ENCODE results near the gene LACTBL1.

DNA sequence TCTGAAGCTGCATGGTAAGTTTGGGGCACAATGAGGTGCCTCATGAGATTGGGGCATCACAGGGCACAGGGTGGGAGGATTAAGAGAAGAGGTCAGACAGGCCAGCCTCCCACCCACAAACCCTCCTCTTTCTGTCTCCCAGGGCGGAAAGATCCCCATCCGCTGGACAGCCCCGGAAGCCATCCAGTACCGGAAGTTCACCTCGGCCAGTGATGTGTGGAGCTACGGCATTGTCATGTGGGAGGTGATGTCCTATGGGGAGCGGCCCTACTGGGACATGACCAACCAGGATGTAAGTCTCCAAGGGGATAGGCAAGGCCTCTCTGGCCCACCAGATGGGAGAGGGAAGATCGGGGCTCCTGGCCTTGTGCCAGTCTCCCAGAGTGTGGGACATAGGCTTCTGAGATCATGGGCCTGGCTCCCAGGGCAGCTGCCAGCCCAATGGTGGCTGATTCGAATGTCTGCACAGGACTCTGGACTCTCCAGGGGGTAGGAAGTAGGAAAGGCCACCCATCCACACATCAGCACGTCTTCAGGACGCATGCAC lies 63.7 kb downstream of the LACTBL1 start:
- no peak for TF ChIP-seq EZH2 (IDR thresholded peaks at IDR 0.05; ENCODE audit: low read depth)
- TF ChIP-seq, protein P1, sequence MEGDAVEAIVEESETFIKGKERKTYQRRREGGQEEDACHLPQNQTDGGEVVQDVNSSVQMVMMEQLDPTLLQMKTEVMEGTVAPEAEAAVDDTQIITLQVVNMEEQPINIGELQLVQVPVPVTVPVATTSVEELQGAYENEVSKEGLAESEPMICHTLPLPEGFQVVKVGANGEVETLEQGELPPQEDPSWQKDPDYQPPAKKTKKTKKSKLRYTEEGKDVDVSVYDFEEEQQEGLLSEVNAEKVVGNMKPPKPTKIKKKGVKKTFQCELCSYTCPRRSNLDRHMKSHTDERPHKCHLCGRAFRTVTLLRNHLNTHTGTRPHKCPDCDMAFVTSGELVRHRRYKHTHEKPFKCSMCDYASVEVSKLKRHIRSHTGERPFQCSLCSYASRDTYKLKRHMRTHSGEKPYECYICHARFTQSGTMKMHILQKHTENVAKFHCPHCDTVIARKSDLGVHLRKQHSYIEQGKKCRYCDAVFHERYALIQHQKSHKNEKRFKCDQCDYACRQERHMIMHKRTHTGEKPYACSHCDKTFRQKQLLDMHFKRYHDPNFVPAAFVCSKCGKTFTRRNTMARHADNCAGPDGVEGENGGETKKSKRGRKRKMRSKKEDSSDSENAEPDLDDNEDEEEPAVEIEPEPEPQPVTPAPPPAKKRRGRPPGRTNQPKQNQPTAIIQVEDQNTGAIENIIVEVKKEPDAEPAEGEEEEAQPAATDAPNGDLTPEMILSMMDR (conservative IDR thresholded peaks at IDR 0.05): no peak
